Liver (tissue), 9 donors: ENCODE data around the gene PIEZO1. TPM values are rescaled to one million over a fixed set of nuclear protein-coding genes. Genes with fewer than 3 reads are reported as not detected.

Experiments used
- DNase-seq: peaks from one replicate; pipeline ENCODE4 v3.0.0-alpha.2; 2017; ENCODE audit warnings: low spot score
- H3K27ac ChIP-seq, 2 donors: one replicate each; pipeline ENCODE4 v1.7.0; 2013; ENCODE audit warnings: inconsistent platforms in 2 of 2, low read length in 2 of 2, control low read depth in 1 of 2, low read depth in 1 of 2, mild to moderate bottlenecking in 1 of 2
- H3K27me3 ChIP-seq, 4 donors: one replicate each; pipeline versions ENCODE4 v1.6.1 to v1.7.0; 2013; ENCODE audit warnings: low read length in 3 of 4, inconsistent platforms in 1 of 4, mild to moderate bottlenecking in 1 of 4, moderate library complexity in 1 of 4; ENCODE audit not compliant: control insufficient read depth in 4 of 4, insufficient read depth in 4 of 4
- H3K36me3 ChIP-seq, 4 donors: one replicate each; pipeline versions ENCODE4 v1.6.1 to v1.7.0; 2013; ENCODE audit warnings: low read length in 3 of 4, mild to moderate bottlenecking in 3 of 4, low read depth in 1 of 4, moderate library complexity in 1 of 4; ENCODE audit not compliant: control insufficient read depth in 4 of 4, insufficient read depth in 3 of 4
- H3K4me1 ChIP-seq, 4 donors: one replicate each; pipeline versions ENCODE4 v1.6.1 to v1.7.0; 2013; ENCODE audit warnings: low read length in 3 of 4, mild to moderate bottlenecking in 3 of 4, moderate library complexity in 1 of 4; ENCODE audit not compliant: control insufficient read depth in 4 of 4, insufficient read depth in 4 of 4
- H3K4me3 ChIP-seq, 3 donors: one replicate each; pipeline versions ENCODE4 v1.6.1 to v1.7.0; 2013; ENCODE audit warnings: low read length in 3 of 3, control low read depth in 1 of 3, low read depth in 1 of 3, mild to moderate bottlenecking in 1 of 3
- H3K9ac ChIP-seq, 2 donors: one replicate each; pipeline ENCODE4 v1.7.0; 2013; ENCODE audit warnings: low read length in 2 of 2, mild to moderate bottlenecking in 2 of 2, moderate library complexity in 2 of 2, control low read depth in 1 of 2, low read depth in 1 of 2
- H3K9me3 ChIP-seq, 4 donors: one replicate each; pipeline versions ENCODE4 v1.6.1 to v1.7.0; 2013; ENCODE audit warnings: low read length in 3 of 4; ENCODE audit not compliant: control insufficient read depth in 4 of 4
- FOXA1 ChIP-seq: IDR thresholded peaks from 2 replicates; pipeline ENCODE4 v1.6.1; 2016; ENCODE audit warnings: antibody characterized with exemption
- FOXA2 ChIP-seq: IDR thresholded peaks from 2 replicates; pipeline ENCODE4 v1.6.1; 2016; ENCODE audit warnings: antibody characterized with exemption
- GABPA ChIP-seq, 2 donors: IDR thresholded peaks in 1 of 2; conservative IDR thresholded peaks in 1 of 2; 2 replicates each; pipeline ENCODE4 v1.6.1; 2016; ENCODE audit warnings: antibody characterized with exemption in 2 of 2, mild to moderate bottlenecking in 1 of 2, moderate library complexity in 1 of 2
- HNF4G ChIP-seq: IDR thresholded peaks from 2 replicates; pipeline ENCODE4 v1.6.1; 2016; ENCODE audit warnings: antibody characterized with exemption
- JUND ChIP-seq, 2 donors: IDR thresholded peaks; 2 replicates each; pipeline ENCODE4 v1.6.1; 2016; ENCODE audit warnings: antibody characterized with exemption in 2 of 2
- NR2F2 ChIP-seq: IDR thresholded peaks from 2 replicates; pipeline ENCODE4 v1.6.1; 2016; ENCODE audit warnings: antibody characterized with exemption
- RAD21 ChIP-seq, 2 donors: IDR thresholded peaks; 2 replicates each; pipeline ENCODE4 v1.6.1; 2016; ENCODE audit warnings: antibody characterized with exemption in 2 of 2, mild to moderate bottlenecking in 2 of 2
- RXRA ChIP-seq, 2 donors: IDR thresholded peaks; 2 replicates each; pipeline ENCODE4 v1.6.1; 2017 to 2018; ENCODE audit warnings: antibody characterized with exemption in 2 of 2, mild to moderate bottlenecking in 1 of 2
- SP1 ChIP-seq: IDR thresholded peaks from 2 replicates; pipeline ENCODE4 v1.6.1; 2018; ENCODE audit warnings: antibody characterized with exemption, mild to moderate bottlenecking
- TAF1 ChIP-seq: conservative IDR thresholded peaks from 2 replicates; pipeline ENCODE4 v1.6.1; 2016; ENCODE audit warnings: antibody characterized with exemption, mild to moderate bottlenecking
- YY1 ChIP-seq: IDR thresholded peaks from 2 replicates; pipeline ENCODE4 v1.6.1; 2016; ENCODE audit warnings: antibody characterized with exemption, mild to moderate bottlenecking
- WGBS: extraction: QIAGEN DNeasy Blood & Tissue Kit; methylation state at CpG from one replicate; pipeline ENCODE4 v1.1.7; 2013; 5-methylcytosine and 5-hydroxymethylcytosine counted together
- polyA plus RNA-seq, 2 donors: library from polyadenylated mRNA; stranded (reverse) in 1 of 2; unstranded in 1 of 2; fragments of 200-250 nt in 1 of 2; fragments of >200 nt in 1 of 2; fragmentation: Nextera tagmentation in 1 of 2; extraction: Ambion mirVana in 1 of 2; gene quantifications; one replicate each; pipeline versions ENCODE4 v1.2.1 to v1.2.3, GENCODE V29; 2013 to 2015
- total RNA-seq, 2 donors: library from RNA; depleted of rRNA; stranded (reverse); fragments of >200 nt; gene quantifications; one replicate each; pipeline ENCODE4 v1.2.3, GENCODE V29; 2014
- TF ChIP-seq, protein P1 (sequence below): fragments of 150-350 bp; IDR thresholded peaks from 2 replicates; pipeline ENCODE4 v1.5.1; 2017; ENCODE audit warnings: improper control_type of control experiment, low read depth, low read length; ENCODE audit not compliant: missing input control
- TF ChIP-seq, protein P2 (sequence below): IDR thresholded peaks from 2 replicates; pipeline ENCODE4 v1.6.1; 2016; ENCODE audit warnings: antibody characterized with exemption
- TF ChIP-seq, protein P3 (sequence below): IDR thresholded peaks from 2 replicates; pipeline ENCODE4 v1.6.1; 2016; ENCODE audit warnings: antibody characterized with exemption, mild to moderate bottlenecking
- donor health status: healthy.
- donor health status: healthy.
- donor health status: healthy.
- donor health status: healthy.
- donor health status: healthy.

Gene PIEZO1
- total and polyA plus RNA-seq, 4 donors: 15.3 to 74.7 (median 59.2) TPM

DNA sequence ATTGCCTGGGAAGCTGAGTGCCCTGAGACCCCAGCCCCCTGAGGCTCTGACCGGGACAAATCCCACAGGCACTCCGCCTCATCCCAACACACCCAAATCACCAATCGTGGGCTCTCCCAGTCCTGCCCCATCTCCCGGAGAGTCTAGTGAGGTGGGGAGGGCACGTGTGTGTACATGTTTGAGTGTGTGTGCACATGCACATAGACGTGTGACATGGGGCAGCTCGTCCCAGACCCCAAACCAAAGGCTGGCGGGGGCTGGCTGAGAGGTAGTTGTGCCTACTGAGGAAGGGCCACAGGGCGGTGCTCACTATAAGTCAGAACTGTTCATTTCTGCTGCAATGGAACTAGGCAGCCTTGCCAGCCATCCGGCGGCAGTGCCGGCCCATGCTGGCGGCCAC, 107.3 kb downstream of the PIEZO1 start:
- Histone ChIP-seq H3K36me3 (peaks cover 0 to 8% (median 0%) of the 10 kb centered on the region in 4 donors), H3K27ac (no peak overlapping the region), H3K9ac (no peak overlapping the region), H3K4me1 (peaks cover 0 to 8% (median 0%) of the 10 kb centered on the region in 4 donors), H3K4me3 (no peak overlapping the region), H3K27me3 (no peaks in the 10 kb centered on the region), H3K9me3 (no peaks in the 10 kb centered on the region)
- WGBS: 80% methylated on average over 13 of the region's 13 CpGs
- DNase-seq: no peak
- TF ChIP-seq FOXA2 (no peak), FOXA1 (no peak), TAF1 (no peak)
- TF ChIP-seq, protein P1, sequence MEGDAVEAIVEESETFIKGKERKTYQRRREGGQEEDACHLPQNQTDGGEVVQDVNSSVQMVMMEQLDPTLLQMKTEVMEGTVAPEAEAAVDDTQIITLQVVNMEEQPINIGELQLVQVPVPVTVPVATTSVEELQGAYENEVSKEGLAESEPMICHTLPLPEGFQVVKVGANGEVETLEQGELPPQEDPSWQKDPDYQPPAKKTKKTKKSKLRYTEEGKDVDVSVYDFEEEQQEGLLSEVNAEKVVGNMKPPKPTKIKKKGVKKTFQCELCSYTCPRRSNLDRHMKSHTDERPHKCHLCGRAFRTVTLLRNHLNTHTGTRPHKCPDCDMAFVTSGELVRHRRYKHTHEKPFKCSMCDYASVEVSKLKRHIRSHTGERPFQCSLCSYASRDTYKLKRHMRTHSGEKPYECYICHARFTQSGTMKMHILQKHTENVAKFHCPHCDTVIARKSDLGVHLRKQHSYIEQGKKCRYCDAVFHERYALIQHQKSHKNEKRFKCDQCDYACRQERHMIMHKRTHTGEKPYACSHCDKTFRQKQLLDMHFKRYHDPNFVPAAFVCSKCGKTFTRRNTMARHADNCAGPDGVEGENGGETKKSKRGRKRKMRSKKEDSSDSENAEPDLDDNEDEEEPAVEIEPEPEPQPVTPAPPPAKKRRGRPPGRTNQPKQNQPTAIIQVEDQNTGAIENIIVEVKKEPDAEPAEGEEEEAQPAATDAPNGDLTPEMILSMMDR: no peak
- TF ChIP-seq, protein P2, sequence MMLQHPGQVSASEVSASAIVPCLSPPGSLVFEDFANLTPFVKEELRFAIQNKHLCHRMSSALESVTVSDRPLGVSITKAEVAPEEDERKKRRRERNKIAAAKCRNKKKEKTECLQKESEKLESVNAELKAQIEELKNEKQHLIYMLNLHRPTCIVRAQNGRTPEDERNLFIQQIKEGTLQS: no peak
- TF ChIP-seq, protein P3, sequence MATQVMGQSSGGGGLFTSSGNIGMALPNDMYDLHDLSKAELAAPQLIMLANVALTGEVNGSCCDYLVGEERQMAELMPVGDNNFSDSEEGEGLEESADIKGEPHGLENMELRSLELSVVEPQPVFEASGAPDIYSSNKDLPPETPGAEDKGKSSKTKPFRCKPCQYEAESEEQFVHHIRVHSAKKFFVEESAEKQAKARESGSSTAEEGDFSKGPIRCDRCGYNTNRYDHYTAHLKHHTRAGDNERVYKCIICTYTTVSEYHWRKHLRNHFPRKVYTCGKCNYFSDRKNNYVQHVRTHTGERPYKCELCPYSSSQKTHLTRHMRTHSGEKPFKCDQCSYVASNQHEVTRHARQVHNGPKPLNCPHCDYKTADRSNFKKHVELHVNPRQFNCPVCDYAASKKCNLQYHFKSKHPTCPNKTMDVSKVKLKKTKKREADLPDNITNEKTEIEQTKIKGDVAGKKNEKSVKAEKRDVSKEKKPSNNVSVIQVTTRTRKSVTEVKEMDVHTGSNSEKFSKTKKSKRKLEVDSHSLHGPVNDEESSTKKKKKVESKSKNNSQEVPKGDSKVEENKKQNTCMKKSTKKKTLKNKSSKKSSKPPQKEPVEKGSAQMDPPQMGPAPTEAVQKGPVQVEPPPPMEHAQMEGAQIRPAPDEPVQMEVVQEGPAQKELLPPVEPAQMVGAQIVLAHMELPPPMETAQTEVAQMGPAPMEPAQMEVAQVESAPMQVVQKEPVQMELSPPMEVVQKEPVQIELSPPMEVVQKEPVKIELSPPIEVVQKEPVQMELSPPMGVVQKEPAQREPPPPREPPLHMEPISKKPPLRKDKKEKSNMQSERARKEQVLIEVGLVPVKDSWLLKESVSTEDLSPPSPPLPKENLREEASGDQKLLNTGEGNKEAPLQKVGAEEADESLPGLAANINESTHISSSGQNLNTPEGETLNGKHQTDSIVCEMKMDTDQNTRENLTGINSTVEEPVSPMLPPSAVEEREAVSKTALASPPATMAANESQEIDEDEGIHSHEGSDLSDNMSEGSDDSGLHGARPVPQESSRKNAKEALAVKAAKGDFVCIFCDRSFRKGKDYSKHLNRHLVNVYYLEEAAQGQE: no peak

DNA sequence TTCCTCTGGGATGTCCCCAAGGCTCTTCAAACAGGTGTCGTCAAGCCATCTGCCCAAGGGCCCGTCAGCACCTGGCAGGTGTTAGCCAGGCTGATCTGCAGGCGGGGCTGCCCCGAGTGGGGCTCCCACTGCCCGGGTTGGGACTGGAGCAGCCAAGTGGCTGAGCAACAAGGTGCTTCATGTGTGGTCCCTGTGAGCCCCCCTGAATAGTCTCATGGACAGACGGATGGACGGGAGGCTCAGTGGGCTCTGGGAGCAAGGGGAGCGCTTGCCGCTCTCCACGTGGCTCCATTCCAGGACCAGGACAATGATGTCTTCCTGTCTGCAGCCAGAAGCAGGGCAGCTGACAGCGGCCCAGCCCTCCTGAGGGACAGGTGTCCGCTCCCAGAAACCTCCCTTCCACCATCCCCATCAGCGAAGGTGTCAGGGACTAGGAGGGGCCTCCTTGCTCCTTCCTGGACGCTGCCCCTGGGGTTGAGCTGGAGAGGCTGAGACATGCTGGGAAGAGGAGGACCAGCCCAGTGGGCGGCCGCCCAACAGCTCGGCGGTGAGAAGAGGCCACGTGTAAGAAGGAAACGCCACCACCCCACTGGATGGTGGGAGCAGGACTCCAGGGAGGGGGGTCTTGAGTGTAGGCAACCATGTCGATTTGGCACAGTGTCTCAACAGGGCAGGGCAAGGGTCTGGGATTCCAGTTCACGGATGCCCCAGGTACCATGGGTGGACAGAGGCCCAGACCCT, 108.3 kb downstream of the PIEZO1 start:
- DNase-seq: no peak
- no peak overlapping the region for H3K9ac ChIP-seq
- peaks cover 0 to 6% (median 0%) of the 10 kb centered on the region in 4 donors for H3K4me1 ChIP-seq
- peaks cover 0 to 8% (median 0%) of the 10 kb centered on the region in 4 donors for H3K36me3 ChIP-seq
- WGBS: 94% methylated on average over 22 of the region's 22 CpGs
- no peaks in the 10 kb centered on the region for H3K9me3 ChIP-seq
- H3K27me3 ChIP-seq: no peaks in the 10 kb centered on the region
- no peak overlapping the region for H3K27ac ChIP-seq
- H3K4me3 ChIP-seq: no peak overlapping the region
- no peak for TF ChIP-seq HNF4G
- TF ChIP-seq FOXA2: no peak
- TF ChIP-seq, protein P3: no peak
- no peak for TF ChIP-seq RXRA (IDR thresholded peaks at IDR 0.05)
- no peak for TF ChIP-seq JUND (IDR thresholded peaks at IDR 0.05)
- TF ChIP-seq GABPA (IDR thresholded peaks at IDR 0.05 in 1 of 2, conservative IDR thresholded peaks at IDR 0.05 in 1 of 2): no peak
- TF ChIP-seq, protein P1: no peak
- no peak for TF ChIP-seq TAF1
- no peak for TF ChIP-seq RAD21 (IDR thresholded peaks at IDR 0.05)
- TF ChIP-seq FOXA1: no peak
- TF ChIP-seq, protein P2: no peak
- no peak for TF ChIP-seq YY1
- no peak for TF ChIP-seq NR2F2
- TF ChIP-seq SP1: no peak
